ENCODE data around the gene ORM2. TPM values are rescaled to one million over a fixed set of nuclear protein-coding genes. Genes with fewer than 3 reads are reported as not detected.
"Not testable (repeated sequence)": the region's sequence is repeated elsewhere in the genome, so short reads cannot be mapped to it uniquely, and the experiment has no call there.

The ORM2 gene
- total RNA-seq = not detected in 2 replicates

GRCh38 chr9:114329625-114330022, at the start of gene ORM2:
ORM2 (plus strand) TSS chr9:114329869; CDS start chr9:114329905, 36 bp downstream.
- DNase-seq = not testable (repeated sequence)

- DNase-seq = peak; percentile 21
Observed at GRCh38 chr9:114280636-114281472, 48.8 kb upstream of the ORM2 start.

GRCh38 chr9:114281473-114282103, 48.1 kb upstream of the ORM2 start:
- no peak for DNase-seq

GRCh38 chr9:114282104-114282485, 47.6 kb upstream of the ORM2 start:
- no peak for DNase-seq

- no peak for DNase-seq
Observed at GRCh38 chr9:114282507-114282906, 47.2 kb upstream of the ORM2 start.

- no peak for DNase-seq
Observed at GRCh38 chr9:114282926-114283325, 46.7 kb upstream of the ORM2 start.

GRCh38 chr9:114283551-114284111, 46.0 kb upstream of the ORM2 start:
- DNase-seq = no peak

GRCh38 chr9:114284316-114285060, 45.2 kb upstream of the ORM2 start:
- no peak for DNase-seq

- DNase-seq = peak; percentile 71
Observed at GRCh38 chr9:114285166-114285867, 44.4 kb upstream of the ORM2 start.

GRCh38 chr9:114286146-114286679, 43.5 kb upstream of the ORM2 start:
- no peak for DNase-seq

- no peak for DNase-seq
Observed at GRCh38 chr9:114287001-114287762, 42.5 kb upstream of the ORM2 start.

GRCh38 chr9:114287763-114288192, 41.9 kb upstream of the ORM2 start:
- DNase-seq = no peak

GRCh38 chr9:114288193-114289091, 41.2 kb upstream of the ORM2 start:
- peak; percentile 39 for DNase-seq

- DNase-seq = no peak
Observed at GRCh38 chr9:114289106-114289505, 40.6 kb upstream of the ORM2 start.

- no peak for DNase-seq
Observed at GRCh38 chr9:114289571-114290481, 39.8 kb upstream of the ORM2 start.

GRCh38 chr9:114290561-114290986, 39.1 kb upstream of the ORM2 start:
- DNase-seq = no peak

- peak; percentile 82 for DNase-seq
Observed at GRCh38 chr9:114291064-114291474, 38.6 kb upstream of the ORM2 start.

GRCh38 chr9:114291886-114292590, 37.6 kb upstream of the ORM2 start:
- no peak for DNase-seq
